Measurements from ENCODE around the gene B2M.
A peak's percentile ranks its signal among the peaks of the same experiment; 100 is the strongest.

GRCh38 chr15:44711096-44711742, at the start of gene B2M, which contains the start of gene PATL2:
- peak; percentile 100 for TF ChIP-seq POLR2A (IDR thresholded peaks at IDR 0.05; ENCODE audit: low read length)
- no peak for TF ChIP-seq GATA1 (IDR thresholded peaks at IDR 0.05; ENCODE audit: low read depth, low read length)

Measured in erythroblast (primary cell).